ENCODE data around the gene TRAT1. TPM values are rescaled to one million over a fixed set of nuclear protein-coding genes. Genes with fewer than 3 reads are reported as not detected.

The TRAT1 gene
- total RNA-seq, 2 experiments from 2014 or later: 17.7 to 19.8 TPM

DNA sequence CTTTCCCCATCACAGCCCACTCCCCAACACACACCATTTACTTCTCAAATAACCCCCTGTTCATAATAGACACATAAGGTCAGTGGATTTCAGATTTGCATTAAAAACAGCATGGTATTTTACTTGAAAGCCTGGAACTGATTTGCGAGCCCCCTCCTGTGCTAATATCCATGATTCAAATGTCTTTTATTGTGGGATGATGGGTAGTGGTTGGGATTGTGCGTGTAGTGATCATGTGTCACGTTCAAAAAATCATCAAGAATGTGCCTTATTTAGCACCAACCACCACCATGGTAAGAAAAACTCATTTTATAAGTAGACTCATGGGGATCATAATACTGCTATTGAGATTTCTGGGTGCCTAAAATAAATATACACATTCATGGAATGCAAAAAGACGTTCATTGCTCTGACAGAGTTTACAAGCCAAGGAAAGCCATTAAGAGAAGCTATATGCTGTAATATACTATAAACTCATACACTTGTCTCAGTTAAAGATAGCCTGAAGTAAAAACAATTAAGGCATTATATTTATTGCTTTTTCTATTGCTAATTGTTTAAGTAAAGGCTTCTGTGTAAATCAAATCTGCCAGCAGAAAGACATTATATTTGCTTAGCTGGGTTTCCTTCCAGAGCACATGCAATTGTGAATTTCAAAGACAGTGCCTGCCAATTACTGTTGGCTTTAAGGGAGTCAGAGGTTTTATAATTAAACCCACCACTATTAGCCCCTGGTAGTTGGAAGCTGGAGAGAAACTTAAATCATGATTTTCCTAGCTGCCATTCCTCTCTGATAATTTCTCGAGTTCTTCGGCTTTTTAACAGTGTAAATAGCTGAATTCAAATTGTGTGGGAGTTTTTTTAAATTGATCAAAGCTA lies 4.0 kb downstream of the TRAT1 start:
- peak overlapping the region; percentile 98 for H3K27ac Mint-ChIP-seq
- intact Hi-C loops (cut with micrococcal nuclease): loop anchor here (10.0 kb wide), 1 partner anchor 1302 kb away; the partner anchor contains the start of gene BBX
- DNase-seq: no peak
- peaks cover 19% of the 10 kb centered on the region for H3K36me3 Mint-ChIP-seq (ENCODE audit: low read depth)
- CTCF ChIA-PET: interaction anchor here (1.0 to 1.4 kb wide), 2 partner anchors 75 to 88 kb away, joined by 3 to 6 read pairs; no protein-coding TSS in a partner anchor
- no peaks in the 10 kb centered on the region for H3K27me3 Mint-ChIP-seq (ENCODE audit: low read depth)
- H3K9me3 Mint-ChIP-seq: no peaks in the 10 kb centered on the region
- H3K4me3 Mint-ChIP-seq: peak overlapping the region; percentile 85
- peaks cover 40% of the 10 kb centered on the region for H3K4me1 Mint-ChIP-seq (ENCODE audit: low read depth)

DNA sequence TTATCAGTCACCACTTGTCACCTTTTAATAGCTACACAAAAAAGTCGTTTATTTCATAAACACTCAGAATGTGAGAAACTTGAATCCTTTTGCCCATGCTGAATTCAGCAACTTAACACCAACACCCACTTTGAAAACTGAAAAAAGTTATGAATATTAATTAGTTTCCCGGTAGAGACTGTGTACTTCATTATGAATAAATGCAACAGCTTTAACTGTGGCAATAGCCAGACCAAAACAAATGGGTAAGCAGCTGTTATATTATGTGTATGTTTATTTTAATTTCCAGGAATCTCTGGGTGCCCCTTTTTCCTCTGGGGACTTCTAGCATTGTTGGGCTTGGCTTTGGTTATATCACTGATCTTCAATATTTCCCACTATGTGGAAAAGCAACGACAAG lies 7.8 kb downstream of the TRAT1 start:
- CTCF ChIA-PET: interaction anchor here (0.6 to 7.5 kb wide), 4 partner anchors 10 to 85 kb away, joined by 3 to 52 read pairs (median 4); no protein-coding TSS in a partner anchor
- intact Hi-C loops (cut with micrococcal nuclease): loop anchor here (5.0 to 10.0 kb wide), 3 partner anchors 528 to 1396 kb away; no protein-coding TSS in a partner anchor
- H3K4me1 Mint-ChIP-seq (ENCODE audit: low read depth): peaks cover 74% of the 10 kb centered on the region
- H3K36me3 Mint-ChIP-seq (ENCODE audit: low read depth): peaks cover 13% of the 10 kb centered on the region
- no peaks in the 10 kb centered on the region for H3K27me3 Mint-ChIP-seq (ENCODE audit: low read depth)
- DNase-seq: no peak
- H3K4me3 Mint-ChIP-seq: peak overlapping the region; percentile 17
- peak overlapping the region; percentile 93 for H3K27ac Mint-ChIP-seq
- no peaks in the 10 kb centered on the region for H3K9me3 Mint-ChIP-seq

DNA sequence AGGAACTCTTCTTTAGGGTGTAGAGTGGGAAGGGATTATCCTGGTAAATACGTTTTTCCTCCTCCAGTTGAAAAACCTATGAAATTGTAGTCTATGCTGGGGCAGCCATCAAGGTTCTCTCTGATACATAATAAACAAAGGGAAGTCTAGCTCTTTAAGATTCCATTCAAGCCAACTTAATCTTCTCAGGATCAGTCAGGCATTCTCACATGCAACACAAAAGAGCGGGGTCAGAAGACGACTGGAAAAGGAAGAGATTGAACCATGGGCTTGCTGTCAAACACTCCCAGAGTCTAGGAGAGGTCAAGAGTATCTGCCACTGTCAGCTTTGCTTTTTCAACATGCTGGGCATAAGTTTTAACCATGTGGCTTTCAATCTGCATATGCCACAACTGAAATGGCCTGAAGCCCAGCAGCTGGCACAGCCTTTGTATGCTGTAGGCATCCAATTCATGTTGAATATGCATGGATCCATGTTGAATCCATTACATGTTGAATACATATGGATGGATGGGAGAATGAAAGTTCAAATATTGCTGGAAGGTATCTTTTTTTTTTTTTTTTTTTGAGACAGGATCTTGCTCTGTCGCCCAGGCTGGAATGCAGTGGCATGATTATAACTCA lies 8.5 kb downstream of the TRAT1 start:
- H3K9me3 Mint-ChIP-seq: no peaks in the 10 kb centered on the region
- no peak for DNase-seq
- H3K27ac Mint-ChIP-seq: peak overlapping the region; percentile 93
- H3K36me3 Mint-ChIP-seq (ENCODE audit: low read depth): peaks cover 13% of the 10 kb centered on the region
- H3K27me3 Mint-ChIP-seq (ENCODE audit: low read depth): no peaks in the 10 kb centered on the region
- peaks cover 76% of the 10 kb centered on the region for H3K4me1 Mint-ChIP-seq (ENCODE audit: low read depth)
- intact Hi-C loops (cut with micrococcal nuclease): loop anchor here (5.0 to 10.0 kb wide), 3 partner anchors 529 to 1396 kb away; no protein-coding TSS in a partner anchor
- H3K4me3 Mint-ChIP-seq: peak overlapping the region; percentile 64
- CTCF ChIA-PET: interaction anchor here (1.0 to 7.5 kb wide), 2 partner anchors 11 to 84 kb away, joined by 6 to 52 read pairs; no protein-coding TSS in a partner anchor

DNA sequence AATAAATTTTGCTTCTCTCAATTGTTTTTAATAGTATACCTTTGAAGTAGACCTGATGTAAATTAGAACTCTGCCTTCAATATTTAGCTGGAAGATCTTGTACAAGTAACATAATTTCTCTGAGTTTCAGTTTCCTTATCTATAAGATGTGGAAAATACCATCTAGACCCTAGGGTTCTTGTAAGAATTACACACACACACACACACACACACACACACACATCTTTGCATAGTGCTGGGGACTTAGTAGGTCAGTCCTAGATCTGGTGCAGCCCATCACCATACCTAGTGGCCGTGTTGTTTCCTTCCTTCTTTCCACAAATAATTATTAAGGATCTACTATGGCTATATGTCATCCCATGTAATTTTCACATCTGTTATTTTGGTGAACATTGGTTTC lies 11.0 kb downstream of the TRAT1 start:
- H3K9me3 Mint-ChIP-seq: no peaks in the 10 kb centered on the region
- intact Hi-C loops (cut with micrococcal nuclease): loop anchor here (2.0 to 10.0 kb wide), 5 partner anchors 13 to 1399 kb away; no protein-coding TSS in a partner anchor
- no peaks in the 10 kb centered on the region for H3K27me3 Mint-ChIP-seq (ENCODE audit: low read depth)
- peaks cover 13% of the 10 kb centered on the region for H3K36me3 Mint-ChIP-seq (ENCODE audit: low read depth)
- H3K4me3 Mint-ChIP-seq: peak overlapping the region; percentile 81
- DNase-seq: peak; percentile 57
- peak overlapping the region; percentile 93 for H3K27ac Mint-ChIP-seq
- peaks cover 81% of the 10 kb centered on the region for H3K4me1 Mint-ChIP-seq (ENCODE audit: low read depth)
- CTCF ChIA-PET: interaction anchor here (0.7 to 7.5 kb wide), 6 partner anchors 9 to 82 kb away, joined by 3 to 52 read pairs (median 6); no protein-coding TSS in a partner anchor

DNA sequence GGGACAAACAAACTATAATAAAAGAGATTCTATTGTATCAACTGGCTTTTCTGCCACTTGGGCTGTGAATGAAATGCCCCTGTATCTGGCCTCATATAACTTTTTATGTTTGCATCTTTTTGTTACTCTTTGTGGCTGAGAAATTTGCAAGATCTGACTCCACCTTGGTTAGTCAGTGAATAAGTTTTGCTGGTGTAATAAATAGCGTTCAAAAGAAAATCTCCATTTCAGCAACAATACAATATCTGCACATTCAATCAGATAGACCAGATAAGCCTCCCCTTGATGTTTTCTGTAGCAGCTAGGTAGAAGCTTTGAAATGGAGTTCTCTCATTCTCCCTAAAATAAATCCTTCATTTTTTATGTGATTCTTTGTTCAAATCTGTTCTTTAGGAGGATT lies 12.0 kb downstream of the TRAT1 start:
- H3K36me3 Mint-ChIP-seq (ENCODE audit: low read depth): peaks cover 17% of the 10 kb centered on the region
- peak overlapping the region; percentile 81 for H3K4me3 Mint-ChIP-seq
- no peaks in the 10 kb centered on the region for H3K9me3 Mint-ChIP-seq
- no peak for DNase-seq
- CTCF ChIA-PET: interaction anchor here (1.4 to 7.5 kb wide), 4 partner anchors 13 to 81 kb away, joined by 5 to 52 read pairs (median 8); no protein-coding TSS in a partner anchor
- no peaks in the 10 kb centered on the region for H3K27me3 Mint-ChIP-seq (ENCODE audit: low read depth)
- peak overlapping the region; percentile 93 for H3K27ac Mint-ChIP-seq
- H3K4me1 Mint-ChIP-seq (ENCODE audit: low read depth): peaks cover 80% of the 10 kb centered on the region
- intact Hi-C loops (cut with micrococcal nuclease): loop anchor here (2.0 to 10.0 kb wide), 5 partner anchors 14 to 1400 kb away; no protein-coding TSS in a partner anchor

DNA sequence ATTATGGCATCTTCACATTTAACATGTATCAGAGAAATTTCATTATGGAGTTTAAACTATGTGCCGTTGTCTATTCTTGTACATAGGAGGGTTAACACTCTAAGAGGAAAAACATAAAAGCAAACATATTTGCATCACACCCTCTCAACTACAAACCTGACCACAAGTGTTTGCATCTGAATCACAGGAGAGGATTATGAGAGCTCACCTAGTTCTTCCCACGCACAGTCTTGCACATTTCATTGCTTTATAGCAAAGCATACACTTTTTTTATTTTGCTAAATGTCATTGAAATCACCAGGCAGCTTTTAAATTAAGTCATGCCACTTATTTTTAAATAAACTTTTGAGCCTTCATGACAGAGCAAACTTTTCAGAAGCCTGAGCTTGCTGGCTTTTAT lies 12.5 kb downstream of the TRAT1 start:
- intact Hi-C loops (cut with micrococcal nuclease): loop anchor here (1.0 to 10.0 kb wide), 8 partner anchors 10 to 1400 kb away; partner anchors contain the start of genes CIP2A, DZIP3 and IFT57
- CTCF ChIA-PET: interaction anchor here (0.8 to 7.5 kb wide), 4 partner anchors 11 to 80 kb away, joined by 4 to 52 read pairs (median 6); no protein-coding TSS in a partner anchor
- peaks cover 17% of the 10 kb centered on the region for H3K36me3 Mint-ChIP-seq (ENCODE audit: low read depth)
- H3K9me3 Mint-ChIP-seq: no peaks in the 10 kb centered on the region
- DNase-seq: peak; percentile 66
- H3K27ac Mint-ChIP-seq: peak overlapping the region; percentile 93
- peak overlapping the region; percentile 81 for H3K4me3 Mint-ChIP-seq
- H3K4me1 Mint-ChIP-seq (ENCODE audit: low read depth): peaks cover 77% of the 10 kb centered on the region
- H3K27me3 Mint-ChIP-seq (ENCODE audit: low read depth): no peaks in the 10 kb centered on the region

DNA sequence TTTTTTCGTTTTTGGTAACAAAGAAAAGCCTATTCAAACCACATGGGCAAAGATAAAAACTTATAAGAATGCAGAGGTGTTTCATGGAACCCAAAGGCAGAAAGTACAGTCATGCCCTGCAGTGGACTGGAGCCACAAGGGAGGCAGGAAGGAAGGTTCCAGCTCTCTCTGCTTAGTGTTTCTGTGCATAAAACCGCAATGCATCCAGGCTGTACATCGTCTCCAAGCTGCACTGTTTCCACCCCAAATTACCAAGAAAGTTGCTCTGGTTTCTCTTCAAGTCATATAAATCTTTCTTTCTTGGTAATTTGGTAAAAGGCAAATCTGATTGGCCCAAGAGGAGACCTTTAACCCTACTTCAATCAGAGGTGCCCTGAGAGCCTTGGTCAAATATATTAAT lies 15.8 kb downstream of the TRAT1 start:
- CTCF ChIA-PET: interaction anchor here (0.9 to 2.9 kb wide), 3 partner anchors 20 to 176 kb away, joined by 3 to 13 read pairs (median 5); no protein-coding TSS in a partner anchor
- Mint-ChIP-seq H3K9me3 (no peaks in the 10 kb centered on the region), H3K27ac (peak overlapping the region; percentile 93), H3K4me1 (ENCODE audit: low read depth) (peaks cover 78% of the 10 kb centered on the region), H3K27me3 (ENCODE audit: low read depth) (no peaks in the 10 kb centered on the region), H3K4me3 (peak overlapping the region; percentile 56), H3K36me3 (ENCODE audit: low read depth) (peaks cover 9% of the 10 kb centered on the region)
- intact Hi-C loops (cut with micrococcal nuclease): loop anchor here (1.0 to 10.0 kb wide), 4 partner anchors 8 to 1404 kb away; partner anchors contain the start of gene IFT57
- peak; percentile 72 for DNase-seq

DNA sequence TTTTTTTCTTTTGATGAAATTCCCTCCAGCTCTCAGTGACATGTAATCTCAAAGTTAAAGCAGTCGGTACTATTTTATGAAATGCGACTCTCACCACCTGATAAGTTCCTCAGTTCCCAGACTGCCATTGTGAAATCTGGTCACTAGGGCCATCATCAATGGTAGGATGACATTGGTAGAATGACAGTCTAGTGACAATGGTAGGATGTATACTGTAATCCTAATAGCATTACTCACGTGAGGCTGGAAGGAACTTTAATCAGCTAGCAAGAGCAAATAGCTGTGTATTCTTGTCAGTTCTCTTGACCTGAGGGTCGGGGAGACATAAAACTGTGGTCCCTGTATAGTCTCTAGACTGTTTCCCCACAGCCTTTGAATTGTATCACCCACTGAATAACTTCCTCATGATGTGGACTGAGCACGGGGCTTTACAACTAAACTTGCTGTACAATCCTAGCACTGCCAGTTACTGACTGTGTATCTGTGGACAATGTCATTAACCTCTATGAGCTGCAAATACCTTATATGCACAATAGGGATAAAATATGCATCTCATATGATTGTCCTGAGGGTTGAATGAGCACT lies 23.2 kb downstream of the TRAT1 start:
- Mint-ChIP-seq H3K27ac (peak overlapping the region; percentile 65), H3K36me3 (ENCODE audit: low read depth) (peaks cover 18% of the 10 kb centered on the region), H3K9me3 (no peaks in the 10 kb centered on the region), H3K4me3 (peak overlapping the region; percentile 41), H3K4me1 (ENCODE audit: low read depth) (peaks cover 76% of the 10 kb centered on the region), H3K27me3 (ENCODE audit: low read depth) (no peaks in the 10 kb centered on the region)
- no peak for DNase-seq
- intact Hi-C loops (cut with micrococcal nuclease): loop anchor here (1.0 kb wide), 1 partner anchor 8 kb away; no protein-coding TSS in a partner anchor
- CTCF ChIA-PET: interaction anchor here (2.1 kb wide), 1 partner anchor 68 kb away, joined by 6 read pairs; no protein-coding TSS in a partner anchor

DNA sequence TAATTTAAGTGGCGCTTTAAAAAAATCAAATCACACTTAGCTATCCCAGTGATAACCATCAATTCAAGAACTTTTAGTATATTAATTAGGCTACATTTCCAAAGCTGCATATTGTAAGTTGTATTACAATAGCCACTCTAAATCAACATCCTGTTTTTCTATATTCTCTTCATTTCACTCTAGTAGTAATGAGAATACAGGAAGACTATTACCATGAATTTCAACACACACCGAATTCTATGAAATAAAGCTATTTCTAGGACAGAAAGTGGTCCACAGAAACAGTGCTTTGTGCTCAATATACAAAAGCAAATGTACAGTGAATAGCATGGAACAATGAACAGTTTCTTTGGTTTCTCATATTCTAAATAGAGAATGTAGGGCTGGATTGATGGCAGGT lies 24.6 kb downstream of the TRAT1 start:
- intact Hi-C loops (cut with micrococcal nuclease): loop anchor here (1.0 kb wide), 1 partner anchor 16 kb away; no protein-coding TSS in a partner anchor
- Mint-ChIP-seq H3K27ac (no peak overlapping the region), H3K4me1 (ENCODE audit: low read depth) (peaks cover 74% of the 10 kb centered on the region), H3K36me3 (ENCODE audit: low read depth) (peaks cover 27% of the 10 kb centered on the region), H3K9me3 (no peaks in the 10 kb centered on the region), H3K4me3 (no peak overlapping the region), H3K27me3 (ENCODE audit: low read depth) (no peaks in the 10 kb centered on the region)
- CTCF ChIA-PET: interaction anchor here (1.0 to 2.1 kb wide), 2 partner anchors 13 to 67 kb away, joined by 5 to 6 read pairs; no protein-coding TSS in a partner anchor
- no peak for DNase-seq

DNA sequence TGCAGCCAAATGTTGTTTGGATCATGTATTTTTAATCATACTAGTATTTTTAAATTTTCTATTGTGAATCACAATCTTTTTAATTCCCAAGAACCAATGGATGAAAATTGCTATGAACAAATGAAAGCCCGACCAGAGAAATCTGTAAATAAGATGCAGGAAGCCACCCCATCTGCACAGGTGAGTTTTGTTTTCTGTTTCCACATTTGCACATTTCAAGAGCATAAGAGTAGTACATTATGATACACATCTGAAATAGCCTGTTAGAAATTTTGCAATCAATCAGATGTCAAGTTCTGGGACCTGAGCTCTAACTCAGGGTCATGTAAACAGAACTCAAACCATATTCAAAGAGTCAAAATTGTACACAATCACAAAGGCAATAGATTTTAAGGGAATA lies 26.5 kb downstream of the TRAT1 start:
- no peak for DNase-seq
- Mint-ChIP-seq H3K4me1 (ENCODE audit: low read depth) (peaks cover 61% of the 10 kb centered on the region), H3K4me3 (no peak overlapping the region), H3K27ac (peak overlapping the region; percentile 65), H3K27me3 (ENCODE audit: low read depth) (no peaks in the 10 kb centered on the region), H3K36me3 (ENCODE audit: low read depth) (peaks cover 40% of the 10 kb centered on the region), H3K9me3 (no peaks in the 10 kb centered on the region)
- intact Hi-C loops (cut with micrococcal nuclease): no loop called here
- CTCF ChIA-PET: interaction anchor here (1.0 to 1.4 kb wide), 2 partner anchors 9 to 13 kb away, joined by 3 read pairs; no protein-coding TSS in a partner anchor

DNA sequence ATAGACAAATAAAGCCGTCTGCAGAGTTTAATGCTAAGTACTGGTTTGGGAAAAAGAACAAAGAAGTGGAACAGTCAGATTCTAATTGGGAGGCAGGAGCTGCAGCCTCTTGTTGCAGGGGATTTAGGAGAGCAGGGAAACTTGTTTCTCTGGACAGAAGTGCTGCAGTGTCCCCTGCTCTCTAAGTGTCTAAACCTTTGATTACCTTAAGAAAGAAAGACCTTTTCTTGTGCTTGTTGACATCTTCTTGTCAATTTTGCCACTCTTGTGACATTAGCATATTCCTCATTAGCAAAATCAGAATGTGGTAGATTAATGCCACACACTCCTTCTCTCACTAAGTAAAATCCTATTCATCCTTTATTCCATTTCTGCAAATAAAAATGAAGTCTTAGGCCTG lies 38.8 kb downstream of the TRAT1 start:
- H3K4me1 Mint-ChIP-seq (ENCODE audit: low read depth): peaks cover 60% of the 10 kb centered on the region
- peaks cover 34% of the 10 kb centered on the region for H3K36me3 Mint-ChIP-seq (ENCODE audit: low read depth)
- no peak for DNase-seq
- H3K4me3 Mint-ChIP-seq: no peak overlapping the region
- intact Hi-C loops (cut with micrococcal nuclease): loop anchor here (1.0 kb wide), 1 partner anchor 10 kb away; no protein-coding TSS in a partner anchor
- H3K27ac Mint-ChIP-seq: peak overlapping the region; percentile 100
- CTCF ChIA-PET: interaction anchor here (1.0 kb wide), 1 partner anchor 12 kb away, joined by 3 read pairs; no protein-coding TSS in a partner anchor
- no peaks in the 10 kb centered on the region for H3K27me3 Mint-ChIP-seq (ENCODE audit: low read depth)
- H3K9me3 Mint-ChIP-seq: peaks cover 15% of the 10 kb centered on the region
